Mucosa of stomach (tissue), 1 donor: ENCODE measurements around the gene CLTRN.
"Not testable (repeated sequence)": the region's sequence is repeated elsewhere in the genome, so short reads cannot be mapped to it uniquely, and the experiment has no call there.

Experiments used
- H3K27me3 ChIP-seq: one replicate; pipeline ENCODE4 v1.7.0; 2013; ENCODE audit warnings: mild to moderate bottlenecking, low read length; ENCODE audit not compliant: control insufficient read depth, insufficient read depth
- H3K36me3 ChIP-seq: one replicate; pipeline ENCODE4 v1.7.0; 2013; ENCODE audit warnings: low read length; ENCODE audit not compliant: control insufficient read depth, insufficient read depth
- H3K4me1 ChIP-seq: one replicate; pipeline ENCODE4 v1.7.0; 2013; ENCODE audit warnings: mild to moderate bottlenecking, low read length; ENCODE audit not compliant: control insufficient read depth, insufficient read depth
- H3K4me3 ChIP-seq: one replicate; pipeline ENCODE4 v1.7.0; 2013; ENCODE audit warnings: low read length
- H3K9ac ChIP-seq: one replicate; pipeline ENCODE4 v1.7.0; 2013; ENCODE audit warnings: mild to moderate bottlenecking, low read length, moderate library complexity
- H3K9me3 ChIP-seq: one replicate; pipeline ENCODE4 v1.7.0; 2013; ENCODE audit warnings: mild to moderate bottlenecking, low read length, moderate library complexity; ENCODE audit not compliant: control insufficient read depth
- donor health status: Pancreatic carcinoma.

The CLTRN gene

DNA sequence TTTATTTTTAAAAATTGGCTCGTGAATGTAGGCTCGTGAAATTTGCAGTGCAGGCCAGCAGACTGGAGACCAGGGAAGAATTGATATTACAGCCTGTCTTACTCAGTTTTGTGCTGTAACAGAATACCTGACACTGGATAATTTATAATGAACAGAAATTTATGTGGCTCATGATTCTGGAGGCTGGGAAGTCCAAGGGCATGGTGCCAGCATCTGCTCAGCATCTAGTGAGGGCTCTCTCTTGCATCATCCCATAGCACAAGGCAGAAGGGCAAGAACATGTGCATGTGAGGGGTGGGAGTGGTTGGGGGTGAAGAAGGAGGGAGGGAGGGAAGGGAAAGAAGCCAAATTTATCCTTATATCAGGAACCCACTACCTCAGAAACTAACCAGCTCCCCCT is 13.7 kb upstream of the CLTRN start:
- Histone ChIP-seq H3K36me3 (no peaks in the 10 kb centered on the region), H3K9me3 (no peaks in the 10 kb centered on the region), H3K9ac (no peak overlapping the region), H3K27me3 (no peaks in the 10 kb centered on the region), H3K4me3 (no peak overlapping the region), H3K4me1 (no peaks in the 10 kb centered on the region)

DNA sequence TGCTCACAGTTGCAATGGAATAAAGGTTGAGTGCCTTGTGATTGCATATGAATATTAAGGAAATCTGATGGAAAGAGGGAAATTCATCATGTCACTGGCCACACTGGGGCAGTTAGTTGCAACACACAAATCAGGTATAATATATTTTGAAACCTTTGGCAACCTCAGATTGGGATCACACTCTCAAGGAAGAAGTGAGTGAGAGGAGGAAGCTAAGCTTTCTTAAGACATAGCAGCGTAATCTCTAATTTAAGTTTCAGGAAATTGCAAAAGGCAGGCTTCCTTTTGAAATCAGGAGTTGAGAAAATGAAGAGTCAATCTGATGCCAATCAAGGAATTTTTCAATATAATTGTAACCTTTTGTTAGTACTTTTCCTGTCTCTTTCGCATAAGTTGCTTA is 12.3 kb upstream of the CLTRN start:
- Histone ChIP-seq H3K36me3 (no peaks in the 10 kb centered on the region), H3K9me3 (no peaks in the 10 kb centered on the region), H3K4me3 (no peak overlapping the region), H3K9ac (no peak overlapping the region), H3K4me1 (no peaks in the 10 kb centered on the region), H3K27me3 (no peaks in the 10 kb centered on the region)

DNA sequence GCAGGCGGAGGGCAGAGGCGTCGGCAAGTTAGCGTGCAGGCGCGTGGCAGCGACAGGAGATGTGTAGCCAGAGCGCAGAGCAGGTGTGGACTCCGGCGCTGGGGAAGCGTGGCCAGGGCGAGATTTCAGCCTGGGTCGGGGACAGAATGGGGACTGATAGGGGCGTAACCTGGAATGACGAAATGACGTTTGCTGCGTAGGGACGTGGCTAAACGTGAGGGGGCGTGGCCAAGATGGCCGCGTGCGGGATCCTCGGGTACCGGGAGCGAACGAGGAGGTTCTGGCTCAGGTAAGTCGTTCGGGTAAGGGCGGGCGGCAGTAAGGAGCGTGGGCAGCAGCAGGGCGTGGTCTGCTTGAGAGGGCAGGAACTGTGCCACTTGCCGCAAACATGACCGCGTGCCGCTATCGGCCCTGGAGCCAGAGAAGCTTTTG is 10.9 kb upstream of the CLTRN start:
- Histone ChIP-seq H3K27me3 (no peaks in the 10 kb centered on the region), H3K4me3 (peak overlapping the region; percentile 82), H3K36me3 (no peaks in the 10 kb centered on the region), H3K9ac (peak overlapping the region; percentile 79), H3K4me1 (no peaks in the 10 kb centered on the region), H3K9me3 (no peaks in the 10 kb centered on the region)

DNA sequence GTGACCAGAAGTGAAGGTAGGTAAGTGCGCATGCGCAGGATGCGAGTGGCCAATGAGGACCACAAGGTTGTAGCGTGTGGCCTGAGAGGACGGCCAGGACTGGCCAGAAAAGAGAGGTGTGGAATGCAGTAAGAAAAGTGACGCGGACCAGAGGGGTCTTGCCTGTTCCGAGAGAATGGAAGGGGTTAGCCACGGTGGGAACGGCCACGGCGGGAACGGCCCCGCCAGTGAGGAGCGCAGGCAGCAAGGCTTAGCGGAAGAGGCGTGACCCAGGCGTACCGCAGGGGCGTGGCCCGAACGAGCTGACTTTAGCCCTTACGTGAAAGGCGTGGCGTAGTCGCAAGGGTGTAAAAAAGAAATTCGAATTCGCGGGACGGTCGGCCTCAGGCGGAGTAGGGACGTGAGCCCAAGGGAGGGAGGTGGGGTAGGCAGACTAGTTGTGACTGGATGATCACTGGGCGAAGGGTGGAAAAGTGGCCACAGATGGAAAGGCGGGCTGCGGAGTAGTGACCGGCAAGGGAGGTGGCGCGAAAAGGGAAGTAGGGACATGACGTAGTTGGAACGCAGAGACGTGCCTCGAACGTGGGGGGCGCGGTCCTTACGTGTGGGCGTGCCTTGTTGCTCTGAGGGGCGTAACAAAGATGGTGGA is 10.4 kb upstream of the CLTRN start:
- Histone ChIP-seq H3K27me3 (no peaks in the 10 kb centered on the region), H3K4me3 (peak overlapping the region; percentile 82), H3K9me3 (no peaks in the 10 kb centered on the region), H3K9ac (peak overlapping the region; percentile 79), H3K36me3 (no peaks in the 10 kb centered on the region), H3K4me1 (no peaks in the 10 kb centered on the region)

GRCh38 chrX:15674514-15674840 is 9.9 kb upstream of the CLTRN start:
- Histone ChIP-seq H3K9ac (peak overlapping the region; percentile 79), H3K27me3 (no peaks in the 10 kb centered on the region), H3K36me3 (no peaks in the 10 kb centered on the region), H3K4me3 (peak overlapping the region; percentile 32), H3K4me1 (no peaks in the 10 kb centered on the region), H3K9me3 (no peaks in the 10 kb centered on the region)

GRCh38 chrX:15673970-15674369 is 9.4 kb upstream of the CLTRN start:
- H3K4me3 ChIP-seq = peak overlapping the region; percentile 32
- no peaks in the 10 kb centered on the region for H3K9me3 ChIP-seq
- no peaks in the 10 kb centered on the region for H3K36me3 ChIP-seq
- H3K4me1 ChIP-seq = no peaks in the 10 kb centered on the region
- no peaks in the 10 kb centered on the region for H3K27me3 ChIP-seq
- peak overlapping the region; percentile 79 for H3K9ac ChIP-seq

- no peaks in the 10 kb centered on the region for H3K9me3 ChIP-seq
- no peaks in the 10 kb centered on the region for H3K27me3 ChIP-seq
- no peaks in the 10 kb centered on the region for H3K36me3 ChIP-seq
- no peaks in the 10 kb centered on the region for H3K4me1 ChIP-seq
- H3K9ac ChIP-seq = no peak overlapping the region
- H3K4me3 ChIP-seq = no peak overlapping the region
Observed at GRCh38 chrX:15672881-15673280, 8.3 kb upstream of the CLTRN start.

DNA sequence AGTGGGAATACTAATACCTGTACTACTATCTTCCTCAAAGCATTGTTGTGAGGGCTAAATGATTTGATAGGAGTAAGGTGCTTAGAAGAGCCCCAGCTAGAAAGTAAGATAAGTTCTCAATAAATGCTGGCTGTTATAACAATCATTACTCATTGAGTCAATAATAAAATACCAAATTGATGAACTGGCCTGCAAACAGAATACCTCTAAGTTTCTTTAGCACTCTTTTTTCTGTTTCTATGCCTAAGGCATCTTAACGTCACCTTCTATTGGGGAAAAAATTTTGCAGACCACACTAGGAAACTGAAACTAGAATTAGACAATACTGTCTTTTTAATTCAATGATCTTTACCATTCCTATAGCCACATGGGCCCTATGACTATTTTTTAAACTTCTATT is 1.2 kb downstream of the CLTRN start:
- Histone ChIP-seq H3K4me1 (no peaks in the 10 kb centered on the region), H3K4me3 (no peak overlapping the region), H3K27me3 (no peaks in the 10 kb centered on the region), H3K9ac (no peak overlapping the region), H3K9me3 (no peaks in the 10 kb centered on the region), H3K36me3 (no peaks in the 10 kb centered on the region)

DNA sequence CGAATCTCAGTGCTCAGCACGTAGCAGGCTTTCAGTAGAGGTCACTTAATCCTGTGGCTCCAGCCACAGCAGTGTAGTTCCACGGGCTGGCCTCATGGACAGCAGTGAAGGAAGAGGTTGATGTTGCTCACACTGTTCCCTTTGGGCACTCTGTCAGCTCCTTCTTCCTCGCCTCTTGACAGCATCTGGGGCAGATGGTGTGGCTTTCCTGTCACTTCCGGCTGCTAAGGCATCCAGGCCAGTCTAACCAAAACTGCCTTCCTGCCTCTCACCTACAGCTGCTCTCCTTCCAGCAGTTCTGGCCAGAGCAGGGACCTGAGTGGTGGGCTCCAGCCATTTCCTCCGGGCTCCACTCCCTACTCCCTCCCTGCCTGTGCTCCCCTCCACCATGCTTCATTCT is 9.8 kb downstream of the CLTRN start:
- not testable (repeated sequence) for H3K9me3 ChIP-seq, H3K4me3 ChIP-seq, H3K36me3 ChIP-seq, H3K9ac ChIP-seq, H3K27me3 ChIP-seq, H3K4me1 ChIP-seq

DNA sequence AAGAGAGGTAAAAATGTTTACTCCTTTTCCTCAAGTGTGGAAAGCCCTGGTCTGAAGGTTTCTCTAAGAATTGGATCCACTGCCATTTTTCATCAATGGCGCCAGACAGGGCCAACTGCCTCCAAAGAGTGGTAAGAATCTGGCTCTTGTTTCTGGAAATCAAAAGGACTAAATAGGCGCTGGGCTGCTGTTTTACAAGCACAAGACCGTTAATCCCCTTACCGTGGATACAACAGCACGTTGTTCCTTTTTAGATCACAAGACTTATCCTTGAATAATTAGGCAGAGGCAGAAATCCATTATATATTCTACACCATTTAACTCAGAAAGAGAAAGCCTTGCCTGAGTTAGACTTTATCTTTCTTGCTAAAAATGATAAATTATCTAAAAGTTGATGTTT is 10.6 kb downstream of the CLTRN start:
- H3K9ac ChIP-seq = no peak overlapping the region
- H3K4me1 ChIP-seq = no peaks in the 10 kb centered on the region
- H3K4me3 ChIP-seq = no peak overlapping the region
- H3K9me3 ChIP-seq = no peaks in the 10 kb centered on the region
- H3K36me3 ChIP-seq = no peaks in the 10 kb centered on the region
- H3K27me3 ChIP-seq = no peaks in the 10 kb centered on the region

GRCh38 chrX:15647510-15647909 is 17.1 kb downstream of the CLTRN start:
- H3K4me1 ChIP-seq, H3K9me3 ChIP-seq, H3K27me3 ChIP-seq, H3K36me3 ChIP-seq, H3K9ac ChIP-seq, H3K4me3 ChIP-seq: not testable (repeated sequence)

GRCh38 chrX:15646543-15646942 is 18.1 kb downstream of the CLTRN start:
- Histone ChIP-seq H3K9ac (no peak overlapping the region), H3K27me3 (no peaks in the 10 kb centered on the region), H3K4me1 (no peaks in the 10 kb centered on the region), H3K4me3 (no peak overlapping the region), H3K36me3 (no peaks in the 10 kb centered on the region), H3K9me3 (no peaks in the 10 kb centered on the region)

DNA sequence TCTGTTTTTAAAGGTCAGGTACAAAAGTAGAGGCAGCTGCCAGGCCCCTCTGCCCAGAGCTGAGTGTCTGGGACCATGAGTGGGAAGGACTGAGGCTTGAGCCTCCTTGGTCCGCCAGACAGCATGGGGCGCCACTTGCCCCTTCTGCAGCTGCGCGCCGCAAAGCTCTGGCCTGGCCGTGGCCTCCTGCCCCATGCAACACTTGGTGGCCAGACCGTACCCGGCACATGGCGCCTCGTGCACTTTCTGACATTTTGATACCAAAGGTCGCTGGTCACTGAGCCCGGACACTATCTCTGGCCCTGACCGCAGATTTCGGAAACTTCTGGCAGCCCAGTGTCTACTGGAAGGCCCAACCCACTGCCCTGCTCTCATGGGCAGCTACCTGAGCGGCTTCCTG is 18.6 kb downstream of the CLTRN start:
- H3K4me3 ChIP-seq = no peak overlapping the region
- H3K4me1 ChIP-seq = no peaks in the 10 kb centered on the region
- no peaks in the 10 kb centered on the region for H3K9me3 ChIP-seq
- H3K27me3 ChIP-seq = no peaks in the 10 kb centered on the region
- H3K9ac ChIP-seq = no peak overlapping the region
- no peaks in the 10 kb centered on the region for H3K36me3 ChIP-seq
